Hypothalamus (tissue), 51 donors: ENCODE results near the gene ARHGEF28.
A peak's percentile ranks its signal among the peaks of the same experiment; 100 is the strongest.

Experiments
- DNase-seq, 51 donors: peaks; one replicate each; lab custom pipeline; 2025; lab: John Stamatoyannopoulos, UW

Gene ARHGEF28

GRCh38 chr5:73648515-73648914, 22.5 kb downstream of the ARHGEF28 start:
- DNase-seq: no peak

- DNase-seq: no peak
These were observed 23.9 kb downstream of the ARHGEF28 start for GRCh38 chr5:73649926-73650325.

- no peak for DNase-seq
These were observed 26.4 kb downstream of the ARHGEF28 start for GRCh38 chr5:73652391-73652790.

- peak in 4 of 51 donors; percentile 2 to 43 (median 16) for DNase-seq
These were observed 28.3 kb downstream of the ARHGEF28 start for GRCh38 chr5:73654171-73654811.

- DNase-seq: peak in 6 of 51 donors; percentile 0 to 75 (median 16)
These were observed 28.9 kb downstream of the ARHGEF28 start for GRCh38 chr5:73654819-73655318.

- DNase-seq: peak in 1 of 51 donors; percentile 6
These were observed 29.6 kb downstream of the ARHGEF28 start for GRCh38 chr5:73655521-73656160.

GRCh38 chr5:73661753-73662152, 35.8 kb downstream of the ARHGEF28 start:
- DNase-seq: no peak

- DNase-seq: no peak
These were observed 37.3 kb downstream of the ARHGEF28 start for GRCh38 chr5:73663161-73663859.

GRCh38 chr5:73663860-73664240, 37.9 kb downstream of the ARHGEF28 start:
- DNase-seq: no peak

GRCh38 chr5:73664796-73665195, 38.8 kb downstream of the ARHGEF28 start:
- no peak for DNase-seq

- no peak for DNase-seq
These were observed 40.9 kb downstream of the ARHGEF28 start for GRCh38 chr5:73666891-73667290.

GRCh38 chr5:73668017-73668416, 42.0 kb downstream of the ARHGEF28 start:
- DNase-seq: no peak

GRCh38 chr5:73668486-73669111, 42.6 kb downstream of the ARHGEF28 start:
- DNase-seq: no peak

- DNase-seq: no peak
These were observed 44.7 kb downstream of the ARHGEF28 start for GRCh38 chr5:73670731-73671130.

- no peak for DNase-seq
These were observed 46.1 kb downstream of the ARHGEF28 start for GRCh38 chr5:73672132-73672531.

- DNase-seq: no peak
These were observed 47.2 kb downstream of the ARHGEF28 start for GRCh38 chr5:73673161-73673591.

GRCh38 chr5:73674669-73675004, 48.6 kb downstream of the ARHGEF28 start:
- DNase-seq: no peak

GRCh38 chr5:73678322-73678740, 52.3 kb downstream of the ARHGEF28 start:
- no peak for DNase-seq

GRCh38 chr5:73678807-73679206, 52.8 kb downstream of the ARHGEF28 start:
- DNase-seq: no peak

- DNase-seq: no peak
These were observed 56.2 kb downstream of the ARHGEF28 start for GRCh38 chr5:73682176-73682575.

GRCh38 chr5:73684691-73685090, 58.7 kb downstream of the ARHGEF28 start:
- no peak for DNase-seq
